SJCRH30 (cell line): Measurements from ENCODE around the gene GSX2. TPM values are rescaled to one million over a fixed set of nuclear protein-coding genes. Genes with fewer than 3 reads are reported as not detected.
A peak's percentile ranks its signal among the peaks of the same experiment; 100 is the strongest.
"Not testable (repeated sequence)": the region's sequence is repeated elsewhere in the genome, so short reads cannot be mapped to it uniquely, and the experiment has no call there.

Experiments used
- DNase-seq, 2 experiments: peaks; one replicate each; pipeline ENCODE4 v3.0.0-alpha.2; 2015 to 2020
- H3K27ac ChIP-seq: fragments of 250-450 bp; sonication (Bioruptor Pico); 2 replicates; pipeline ENCODE4 v1.5.1; 2020; ENCODE audit warnings: mild to moderate bottlenecking, moderate library complexity
- H3K27me3 ChIP-seq: fragments of 250-450 bp; sonication (Bioruptor Pico); 2 replicates; pipeline ENCODE4 v1.5.1; 2020; ENCODE audit warnings: mild to moderate bottlenecking, moderate library complexity
- H3K36me3 ChIP-seq: fragments of 250-450 bp; sonication (Bioruptor Pico); 2 replicates; pipeline ENCODE4 v1.5.1; 2020; ENCODE audit warnings: mild to moderate bottlenecking, moderate library complexity
- H3K4me1 ChIP-seq: fragments of 250-450 bp; sonication (Bioruptor Pico); 2 replicates; pipeline ENCODE4 v1.5.1; 2020; ENCODE audit warnings: mild to moderate bottlenecking, moderate library complexity
- H3K4me3 ChIP-seq: fragments of 250-450 bp; sonication (Bioruptor Pico); 2 replicates; pipeline ENCODE4 v1.5.1; 2020; ENCODE audit warnings: mild to moderate bottlenecking, moderate library complexity
- H3K9me3 ChIP-seq: fragments of 250-450 bp; sonication (Bioruptor Pico); replicated peaks from 2 replicates; pipeline ENCODE4 v1.5.1; 2020; ENCODE audit warnings: mild to moderate bottlenecking, moderate library complexity
- total RNA-seq: library from RNA; depleted of rRNA; stranded (reverse); fragments of >200 nt; shearing (Covaris generic); gene quantifications from 2 replicates; pipeline ENCODE4 v1.2.3, GENCODE V29; 2014

GSX2 gene
- total RNA-seq, 1 experiment from 2014 or later, result 0.34 TPM

GRCh38 chr4:54104907-54105306 is 4.9 kb downstream of the GSX2 start:
- Histone ChIP-seq H3K9me3 (no peaks in the 10 kb centered on the region), H3K36me3 (no peaks in the 10 kb centered on the region), H3K4me1 (no peaks in the 10 kb centered on the region), H3K4me3 (no peak overlapping the region), H3K27me3 (peaks cover 4% of the 10 kb centered on the region; the same call in 1 of the 2 replicates), H3K27ac (no peak overlapping the region)
- no peak for DNase-seq

DNA sequence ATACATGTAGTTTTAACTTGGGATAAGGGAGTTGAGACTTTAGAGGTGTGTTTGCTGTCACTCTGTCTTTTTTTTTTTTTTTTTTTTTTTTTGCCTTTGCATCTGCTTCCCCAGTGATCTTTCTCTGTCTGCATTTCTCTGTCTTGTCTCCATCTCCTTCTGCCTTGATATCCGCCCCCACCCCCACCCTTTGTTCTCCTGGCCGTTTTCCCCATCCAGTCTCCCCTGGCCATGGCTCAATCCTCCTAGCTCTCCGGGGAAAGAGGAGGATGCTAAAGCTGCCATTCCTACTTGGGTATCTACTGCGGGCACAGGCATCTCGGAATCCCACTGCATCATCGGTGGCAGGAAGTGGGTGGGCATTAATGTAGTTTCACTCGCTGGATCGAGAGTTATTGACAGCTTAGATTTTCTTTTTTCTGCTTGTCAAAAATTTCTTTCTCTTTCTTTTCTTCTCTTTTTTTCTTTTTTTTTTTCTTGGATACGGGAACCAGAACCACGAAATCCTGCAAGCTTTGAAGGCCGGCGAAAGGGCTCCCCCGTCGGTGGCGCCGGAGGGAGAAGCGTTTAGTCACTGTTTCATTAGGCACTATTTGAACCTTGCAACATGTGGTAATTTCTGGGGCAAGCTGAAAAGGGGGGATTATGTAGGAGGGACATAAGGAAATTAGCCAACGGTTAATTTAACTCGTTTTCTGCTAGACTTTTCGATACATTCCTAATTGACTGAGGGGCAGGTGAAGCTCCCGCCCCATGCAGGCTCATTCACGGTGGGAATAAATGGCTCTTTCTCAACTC is 8.2 kb downstream of the GSX2 start:
- Histone ChIP-seq H3K4me3 (no peak overlapping the region), H3K27me3 (0 out of 2 replicates have a peak, but pooled peaks cover 3% of the 10 kb centered on the region), H3K36me3 (no peaks in the 10 kb centered on the region), H3K27ac (no peak overlapping the region), H3K4me1 (no peaks in the 10 kb centered on the region), H3K9me3 (no peaks in the 10 kb centered on the region)
- no peak for DNase-seq

GRCh38 chr4:54109241-54110018 is 9.5 kb downstream of the GSX2 start:
- Histone ChIP-seq H3K4me3 (no peak overlapping the region), H3K4me1 (no peaks in the 10 kb centered on the region), H3K36me3 (no peaks in the 10 kb centered on the region), H3K27me3 (0 out of 2 replicates have a peak, but pooled peaks cover 3% of the 10 kb centered on the region), H3K9me3 (no peaks in the 10 kb centered on the region), H3K27ac (no peak overlapping the region)
- DNase-seq, result no peak

GRCh38 chr4:54110019-54110416 is 10.1 kb downstream of the GSX2 start:
- Histone ChIP-seq H3K9me3 (no peaks in the 10 kb centered on the region), H3K4me3 (no peak overlapping the region), H3K27me3 (0 out of 2 replicates have a peak, but pooled peaks cover 3% of the 10 kb centered on the region), H3K36me3 (no peaks in the 10 kb centered on the region), H3K27ac (no peak overlapping the region), H3K4me1 (no peaks in the 10 kb centered on the region)
- no peak for DNase-seq

- not testable (repeated sequence) for H3K36me3 ChIP-seq, H3K27ac ChIP-seq, H3K4me1 ChIP-seq, H3K9me3 ChIP-seq, H3K4me3 ChIP-seq, H3K27me3 ChIP-seq, DNase-seq
Measured at GRCh38 chr4:54113206-54113605, 13.2 kb downstream of the GSX2 start.

GRCh38 chr4:54116246-54116645 is 16.3 kb downstream of the GSX2 start:
- not testable (repeated sequence) for H3K9me3 ChIP-seq, H3K4me3 ChIP-seq, H3K4me1 ChIP-seq, H3K27ac ChIP-seq, H3K27me3 ChIP-seq, H3K36me3 ChIP-seq
- DNase-seq, result peak in 1 of 2 experiments; percentile 36

- no peaks in the 10 kb centered on the region for H3K36me3 ChIP-seq
- no peaks in the 10 kb centered on the region for H3K27me3 ChIP-seq
- no peaks in the 10 kb centered on the region; the same call in 1 of the 2 replicates for H3K4me1 ChIP-seq
- no peak overlapping the region for H3K27ac ChIP-seq
- H3K9me3 ChIP-seq, result no peaks in the 10 kb centered on the region
- H3K4me3 ChIP-seq, result no peak overlapping the region
- no peak for DNase-seq
Measured at GRCh38 chr4:54118850-54119589, 19.1 kb downstream of the GSX2 start.

GRCh38 chr4:54120518-54120917 is 20.6 kb downstream of the GSX2 start:
- H3K4me3 ChIP-seq, result no peak overlapping the region
- no peaks in the 10 kb centered on the region for H3K9me3 ChIP-seq
- H3K4me1 ChIP-seq, result no peaks in the 10 kb centered on the region; the same call in 1 of the 2 replicates
- no peak for DNase-seq
- H3K27me3 ChIP-seq, result no peaks in the 10 kb centered on the region
- no peak overlapping the region for H3K27ac ChIP-seq
- no peaks in the 10 kb centered on the region for H3K36me3 ChIP-seq

- Histone ChIP-seq H3K27me3 (no peaks in the 10 kb centered on the region), H3K36me3 (no peaks in the 10 kb centered on the region), H3K4me1 (no peaks in the 10 kb centered on the region), H3K27ac (no peak overlapping the region), H3K9me3 (peaks cover 12% of the 10 kb centered on the region), H3K4me3 (no peak overlapping the region)
- no peak for DNase-seq
Measured at GRCh38 chr4:54127660-54128059, 27.7 kb downstream of the GSX2 start.

GRCh38 chr4:54128694-54129093 is 28.7 kb downstream of the GSX2 start:
- H3K27ac ChIP-seq, H3K36me3 ChIP-seq, H3K4me3 ChIP-seq, H3K27me3 ChIP-seq, H3K4me1 ChIP-seq, DNase-seq: not testable (repeated sequence)
- peaks cover 12% of the 10 kb centered on the region for H3K9me3 ChIP-seq

- no peak overlapping the region for H3K4me3 ChIP-seq
- no peaks in the 10 kb centered on the region for H3K36me3 ChIP-seq
- no peaks in the 10 kb centered on the region for H3K27me3 ChIP-seq
- H3K27ac ChIP-seq, result no peak overlapping the region
- no peaks in the 10 kb centered on the region for H3K4me1 ChIP-seq
- H3K9me3 ChIP-seq, result no peaks in the 10 kb centered on the region
- no peak for DNase-seq
Measured at GRCh38 chr4:54139332-54139731, 39.4 kb downstream of the GSX2 start.

GRCh38 chr4:54140287-54140686 is 40.3 kb downstream of the GSX2 start:
- no peak overlapping the region for H3K27ac ChIP-seq
- H3K27me3 ChIP-seq, result no peaks in the 10 kb centered on the region
- H3K9me3 ChIP-seq, result no peaks in the 10 kb centered on the region
- DNase-seq, result no peak
- H3K4me3 ChIP-seq, result no peak overlapping the region
- no peaks in the 10 kb centered on the region for H3K36me3 ChIP-seq
- no peaks in the 10 kb centered on the region for H3K4me1 ChIP-seq

DNA sequence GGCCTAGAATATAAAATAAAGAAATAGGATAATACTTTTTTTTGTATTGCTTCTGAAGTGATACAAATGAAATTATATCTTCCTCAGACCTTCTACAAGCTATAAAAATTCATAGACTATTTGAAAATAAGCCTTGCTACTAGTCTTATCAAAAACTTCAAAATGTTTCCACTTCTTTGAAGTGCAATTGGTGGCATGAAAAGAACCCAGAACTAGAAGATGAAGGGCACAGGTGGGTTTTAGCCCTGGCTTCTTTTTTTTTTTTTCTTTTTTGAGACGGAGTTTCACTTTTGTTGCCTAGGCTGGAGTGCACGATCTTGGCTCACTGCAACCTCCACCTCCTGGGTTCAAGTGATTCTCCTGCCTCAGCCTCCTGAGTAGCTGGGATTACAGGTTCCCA is 44.2 kb downstream of the GSX2 start:
- no peaks in the 10 kb centered on the region; the same call in 1 of the 2 replicates for H3K9me3 ChIP-seq
- DNase-seq, result no peak
- H3K27me3 ChIP-seq, result no peaks in the 10 kb centered on the region
- H3K27ac ChIP-seq, result no peak overlapping the region
- no peaks in the 10 kb centered on the region for H3K4me1 ChIP-seq
- H3K4me3 ChIP-seq, result no peak overlapping the region
- H3K36me3 ChIP-seq, result no peaks in the 10 kb centered on the region

GRCh38 chr4:54144661-54145171 is 44.8 kb downstream of the GSX2 start:
- no peak for DNase-seq
- no peak overlapping the region for H3K4me3 ChIP-seq
- H3K36me3 ChIP-seq, result no peaks in the 10 kb centered on the region
- no peaks in the 10 kb centered on the region for H3K4me1 ChIP-seq
- H3K27me3 ChIP-seq, result no peaks in the 10 kb centered on the region
- no peaks in the 10 kb centered on the region; the same call in 1 of the 2 replicates for H3K9me3 ChIP-seq
- no peak overlapping the region for H3K27ac ChIP-seq

DNA sequence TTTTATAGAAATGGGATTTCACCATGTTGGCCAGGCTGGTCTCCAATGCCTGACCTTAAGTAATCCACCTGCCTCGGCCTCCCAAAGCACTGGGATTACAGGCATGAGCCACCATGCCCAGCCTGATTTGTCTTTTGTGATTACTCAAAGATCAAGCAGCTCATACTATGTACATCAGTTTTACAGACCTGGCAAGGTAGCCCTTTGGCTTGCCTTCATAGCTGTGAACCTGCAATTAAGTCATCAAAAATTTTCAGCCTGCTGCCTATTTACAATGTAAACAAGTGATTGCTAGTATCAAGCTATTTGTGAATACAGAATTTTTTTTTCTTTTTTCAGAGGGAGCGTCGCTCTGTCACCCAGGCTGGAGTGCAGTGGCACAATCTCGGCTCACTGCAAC is 46.2 kb downstream of the GSX2 start:
- H3K27ac ChIP-seq, result no peak overlapping the region

More for the DNA sequence above, 46.2 kb downstream of the GSX2 start:
- Histone ChIP-seq H3K9me3 (no peaks in the 10 kb centered on the region; the same call in 1 of the 2 replicates), H3K4me3 (no peak overlapping the region), H3K27me3 (no peaks in the 10 kb centered on the region), H3K36me3 (no peaks in the 10 kb centered on the region), H3K4me1 (no peaks in the 10 kb centered on the region)
- DNase-seq, result no peak
